K562 (cell line): ENCODE results near the gene IQCK. TPM values are rescaled to one million over a fixed set of nuclear protein-coding genes. Genes with fewer than 3 reads are reported as not detected.

ENCODE experiments used
- BDP1 ChIP-seq: IDR thresholded peaks from 3 replicates; pipeline ENCODE4 v1.6.1; 2011; ENCODE audit not compliant: insufficient read length, insufficient read depth
- FOXK1 ChIP-seq: sonication (generic); formaldehyde crosslinking; IDR thresholded peaks from 2 replicates; pipeline ENCODE4 v1.8.0; 2022; ENCODE audit warnings: missing genetic modification reagents, mild to moderate bottlenecking, borderline replicate concordance
- HMG20B ChIP-seq: fragments of 250-450 bp; sonication (Bioruptor Pico); IDR thresholded peaks from 2 replicates; pipeline ENCODE4 v1.5.0; 2021; ENCODE audit warnings: mild to moderate bottlenecking
- KDM1A ChIP-seq, 2 experiments: fragments of 450-650 bp; IDR thresholded peaks; 2 replicates each; pipeline ENCODE4 v1.6.1; 2016; ENCODE audit warnings: mild to moderate bottlenecking in 2 of 2
- KDM4B ChIP-seq, 2 experiments: fragments of 450-650 bp in 1 of 2; sonication (generic) in 1 of 2; IDR thresholded peaks; 2 replicates each; pipeline ENCODE4 v1.6.1; 2016 to 2017; ENCODE audit warnings: borderline replicate concordance in 2 of 2, antibody characterized with exemption in 1 of 2, low read depth in 1 of 2, mild to moderate bottlenecking in 1 of 2
- MIER1 ChIP-seq: fragments of 450-650 bp; IDR thresholded peaks from 2 replicates; pipeline ENCODE4 v1.6.1; 2016; ENCODE audit warnings: antibody characterized with exemption, mild to moderate bottlenecking, low read depth
- MTA3 ChIP-seq: fragments of 450-650 bp; formaldehyde crosslinking; IDR thresholded peaks from 2 replicates; pipeline ENCODE4 v1.6.1; 2017; ENCODE audit warnings: mild to moderate bottlenecking, borderline replicate concordance
- MYNN ChIP-seq, 2 experiments: sonication (generic); formaldehyde crosslinking in 1 of 2; IDR thresholded peaks; 2 replicates each; pipeline versions ENCODE4 v1.5.0 to v1.6.1; 2016 to 2020; ENCODE audit warnings: antibody characterized with exemption in 1 of 2, missing genetic modification reagents in 1 of 2
- NFRKB ChIP-seq: fragments of 450-650 bp; IDR thresholded peaks from 2 replicates; pipeline ENCODE4 v1.6.1; 2016; ENCODE audit warnings: low read depth
- NONO ChIP-seq, 2 experiments: fragments of 200-400 bp in 1 of 2; fragments of 450-650 bp in 1 of 2; formaldehyde crosslinking in 1 of 2; IDR thresholded peaks; 2 replicates each; pipeline ENCODE4 v1.6.1; 2017; ENCODE audit warnings: low read depth in 2 of 2, mild to moderate bottlenecking in 2 of 2, moderate library complexity in 2 of 2, low read length in 1 of 2
- PHF8 ChIP-seq: fragments of 200-600 bp; sonication (generic); IDR thresholded peaks from 2 replicates; pipeline ENCODE4 v1.6.1; 2012; ENCODE audit warnings: mixed run types, mild to moderate bottlenecking, inconsistent platforms, low read length, moderate library complexity, borderline replicate concordance
- RBM39 ChIP-seq: fragments of 200-400 bp; formaldehyde crosslinking; optimal IDR thresholded peaks from 2 replicates; pipeline ENCODE3; 2018; ENCODE audit warnings: low read depth, low read length
- SETDB1 ChIP-seq: IDR thresholded peaks from one replicate; pipeline ENCODE4 v1.6.1; 2012; ENCODE audit warnings: low read length, control low read depth, inconsistent platforms
- SIN3A ChIP-seq, 2 experiments: fragments of 150-350 bp in 1 of 2; IDR thresholded peaks; 2 replicates each; pipeline ENCODE4 v1.6.1; 2011 to 2016; ENCODE audit warnings: borderline replicate concordance in 2 of 2, low read depth in 2 of 2, low read length in 2 of 2, mild to moderate bottlenecking in 2 of 2, moderate library complexity in 2 of 2; ENCODE audit not compliant: control insufficient read depth in 1 of 2
- SP1 ChIP-seq: sonication (generic); formaldehyde crosslinking; IDR thresholded peaks from 2 replicates; pipeline ENCODE4 v1.8.1; 2022; ENCODE audit warnings: mild to moderate bottlenecking, missing genetic modification reagents
- TRIM28 ChIP-seq: fragments of 450-650 bp; IDR thresholded peaks from 2 replicates; pipeline ENCODE4 v1.6.1; 2017
- ZNF24 ChIP-seq: fragments of 450-650 bp; IDR thresholded peaks from 2 replicates; pipeline ENCODE4 v1.6.1; 2016
- ZNF282 ChIP-seq: sonication (generic); formaldehyde crosslinking; IDR thresholded peaks from 2 replicates; pipeline ENCODE4 v1.8.1; 2023; ENCODE audit warnings: missing genetic modification reagents
- ZNF780A ChIP-seq: fragments of 250-450 bp; sonication (Bioruptor Pico); IDR thresholded peaks from 2 replicates; pipeline ENCODE4 v1.5.0; 2021; ENCODE audit warnings: mild to moderate bottlenecking
- polyA plus RNA-seq, 8 experiments: library from polyadenylated mRNA; depleted of rRNA in 4 of 8; stranded (reverse) in 5 of 8; unstranded in 3 of 8; fragments of >200 nt; fragmentation: Nextera tagmentation in 2 of 8; fragmentation: Illumina TruSeq in 1 of 8; extraction: Ambion mirVana in 2 of 8; extraction: Trizol in 1 of 8; gene quantifications; 2 replicates each; pipeline versions ENCODE4 v1.2.1 to v1.2.3, GENCODE V29; 2011 to 2014; ENCODE audit warnings: inconsistent platforms in 1 of 8, missing spikeins in 1 of 8
- total RNA-seq, 7 experiments: library from RNA; depleted of rRNA in 6 of 7; stranded (reverse); fragments of >200 nt in 6 of 7; fragmentation: Illumina TruSeq in 2 of 7; extraction: Trizol in 2 of 7; gene quantifications; 2 replicates each; pipeline versions ENCODE4 v1.2.1 to v1.2.3, GENCODE V29; 2011 to 2021; ENCODE audit warnings: low replicate concordance in 1 of 7
- TF ChIP-seq, protein P1 (sequence below): fragments of 250-450 bp; sonication (Bioruptor Pico); IDR thresholded peaks from 2 replicates; pipeline ENCODE4 v1.4.0; 2020; ENCODE audit warnings: mild to moderate bottlenecking, moderate library complexity
- TF ChIP-seq, protein P2 (sequence below): fragments of 250-450 bp; sonication (Bioruptor Pico); IDR thresholded peaks from 2 replicates; pipeline ENCODE4 v1.4.0; 2020; ENCODE audit warnings: borderline replicate concordance
- TF ChIP-seq, protein P3 (sequence below), 2 experiments: IDR thresholded peaks in 1 of 2; conservative IDR thresholded peaks in 1 of 2; 2 replicates each; pipeline ENCODE4 v1.6.1; 2016; ENCODE audit warnings: low read depth in 2 of 2, mild to moderate bottlenecking in 1 of 2, missing compliant biosample characterization in 1 of 2, missing genetic modification characterization in 1 of 2, moderate library complexity in 1 of 2

The IQCK gene
- total and polyA plus RNA-seq, 9 of the 15 experiments (the other 6 are each of a cell fraction or from before 2014, with no cell fraction given) = 5.2 to 12.2 (median 7.3) TPM

DNA sequence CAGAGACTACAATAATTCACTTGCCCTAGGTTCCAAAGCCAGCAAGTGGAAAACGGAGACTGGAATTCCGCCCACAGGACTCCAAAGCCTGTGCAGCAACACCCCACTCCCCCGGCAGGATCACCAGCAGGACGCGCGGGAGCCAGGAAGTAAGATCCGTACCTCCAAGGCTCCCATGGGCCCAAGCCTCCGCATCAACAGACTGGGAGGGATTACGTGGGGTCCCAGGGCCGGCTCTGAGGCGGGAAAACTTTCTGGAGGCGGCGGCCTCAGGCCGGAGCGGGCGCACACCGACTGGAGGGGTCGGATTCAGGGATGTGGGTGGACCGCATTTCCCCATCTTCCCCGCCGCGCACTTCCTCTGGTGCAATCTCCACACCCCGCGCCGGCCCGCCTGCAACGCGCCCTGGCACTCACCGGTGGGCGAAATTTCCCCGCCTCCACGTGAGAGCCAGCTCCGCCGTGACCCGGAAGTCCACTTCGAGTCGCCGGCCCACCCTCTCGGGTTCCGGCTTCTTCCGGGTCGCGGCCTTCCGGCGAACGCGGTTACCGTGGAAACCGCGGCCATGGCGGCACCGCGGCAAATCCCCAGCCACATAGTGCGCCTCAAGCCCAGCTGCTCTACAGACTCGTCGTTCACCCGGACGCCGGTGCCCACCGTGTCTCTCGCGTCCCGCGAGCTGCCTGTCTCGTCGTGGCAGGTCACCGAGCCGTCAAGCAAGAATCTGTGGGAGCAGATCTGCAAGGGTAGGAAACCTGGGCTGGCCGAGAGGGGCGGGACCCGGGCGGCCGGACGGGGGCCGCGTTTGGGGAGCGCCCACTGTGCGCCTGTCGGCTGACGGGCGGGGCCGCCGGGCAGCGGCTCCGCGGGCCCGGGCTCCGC, at the start of gene IQCK, which contains the start of gene KNOP1 (continued):
- TF ChIP-seq, protein P1, sequence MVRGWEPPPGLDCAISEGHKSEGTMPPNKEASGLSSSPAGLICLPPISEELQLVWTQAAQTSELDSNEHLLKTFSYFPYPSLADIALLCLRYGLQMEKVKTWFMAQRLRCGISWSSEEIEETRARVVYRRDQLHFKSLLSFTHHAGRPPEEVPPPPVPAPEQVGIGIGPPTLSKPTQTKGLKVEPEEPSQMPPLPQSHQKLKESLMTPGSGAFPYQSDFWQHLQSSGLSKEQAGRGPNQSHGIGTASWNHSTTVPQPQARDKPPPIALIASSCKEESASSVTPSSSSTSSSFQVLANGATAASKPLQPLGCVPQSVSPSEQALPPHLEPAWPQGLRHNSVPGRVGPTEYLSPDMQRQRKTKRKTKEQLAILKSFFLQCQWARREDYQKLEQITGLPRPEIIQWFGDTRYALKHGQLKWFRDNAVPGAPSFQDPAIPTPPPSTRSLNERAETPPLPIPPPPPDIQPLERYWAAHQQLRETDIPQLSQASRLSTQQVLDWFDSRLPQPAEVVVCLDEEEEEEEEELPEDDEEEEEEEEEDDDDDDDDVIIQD (CRISPR knock-in tag) = no peak
- TF ChIP-seq ZNF780A (CRISPR knock-in tag) (no peak), SETDB1 (no peak), KDM1A (IDR thresholded peaks at IDR 0.05) (no peak), BDP1 (no peak), MIER1 (no peak), KDM4B (IDR thresholded peaks at IDR 0.05; ENCODE audit: borderline replicate concordance in 2 of 2, low read depth in 1 of 2) (peak in 1 of 2 experiments; percentile 96; a peak in 2 of 4 replicates), PHF8 (peak; percentile 84; the same call in 1 of the 2 replicates), ZNF282 (CRISPR knock-in tag) (peak; percentile 73; the same call in 1 of the 2 replicates), ZNF24 (no peak), MYNN (IDR thresholded peaks at IDR 0.05) (no peak), MYNN (CRISPR knock-in tag; IDR thresholded peaks at IDR 0.05) (no peak), HMG20B (CRISPR knock-in tag) (no peak), FOXK1 (CRISPR knock-in tag) (no peak), MTA3 (peak; percentile 45; the same call in 1 of the 2 replicates), NFRKB (peak; percentile 21; the same call in 1 of the 2 replicates), NONO (IDR thresholded peaks at IDR 0.05; ENCODE audit: low read depth in 2 of 2, low read length in 1 of 2) (0 out of 4 replicates have a peak, but pooled peaks of 1 of the 2 experiments have one; percentile 62), TRIM28 (no peak), SP1 (CRISPR knock-in tag) (peak; percentile 65; the same call in 1 of the 2 replicates), SIN3A (IDR thresholded peaks at IDR 0.05; ENCODE audit: borderline replicate concordance in 2 of 2, control insufficient read depth in 1 of 2, low read depth in 2 of 2, low read length in 2 of 2) (peak; percentile 96 to 97), RBM39 (no peak)
- TF ChIP-seq, protein P2, sequence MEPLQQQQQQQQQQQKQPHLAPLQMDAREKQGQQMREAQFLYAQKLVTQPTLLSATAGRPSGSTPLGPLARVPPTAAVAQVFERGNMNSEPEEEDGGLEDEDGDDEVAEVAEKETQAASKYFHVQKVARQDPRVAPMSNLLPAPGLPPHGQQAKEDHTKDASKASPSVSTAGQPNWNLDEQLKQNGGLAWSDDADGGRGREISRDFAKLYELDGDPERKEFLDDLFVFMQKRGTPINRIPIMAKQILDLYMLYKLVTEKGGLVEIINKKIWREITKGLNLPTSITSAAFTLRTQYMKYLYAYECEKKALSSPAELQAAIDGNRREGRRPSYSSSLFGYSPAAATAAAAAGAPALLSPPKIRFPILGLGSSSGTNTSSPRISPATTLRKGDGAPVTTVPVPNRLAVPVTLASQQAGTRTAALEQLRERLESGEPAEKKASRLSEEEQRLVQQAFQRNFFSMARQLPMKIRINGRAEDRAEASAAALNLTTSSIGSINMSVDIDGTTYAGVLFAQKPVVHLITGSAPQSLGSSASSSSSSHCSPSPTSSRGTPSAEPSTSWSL (CRISPR knock-in tag) = no peak
- TF ChIP-seq, protein P3, sequence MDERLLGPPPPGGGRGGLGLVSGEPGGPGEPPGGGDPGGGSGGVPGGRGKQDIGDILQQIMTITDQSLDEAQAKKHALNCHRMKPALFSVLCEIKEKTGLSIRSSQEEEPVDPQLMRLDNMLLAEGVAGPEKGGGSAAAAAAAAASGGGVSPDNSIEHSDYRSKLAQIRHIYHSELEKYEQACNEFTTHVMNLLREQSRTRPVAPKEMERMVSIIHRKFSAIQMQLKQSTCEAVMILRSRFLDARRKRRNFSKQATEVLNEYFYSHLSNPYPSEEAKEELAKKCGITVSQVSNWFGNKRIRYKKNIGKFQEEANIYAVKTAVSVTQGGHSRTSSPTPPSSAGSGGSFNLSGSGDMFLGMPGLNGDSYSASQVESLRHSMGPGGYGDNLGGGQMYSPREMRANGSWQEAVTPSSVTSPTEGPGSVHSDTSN (CRISPR knock-in tag; IDR thresholded peaks at IDR 0.05; ENCODE audit: low read depth) = no peak
- TF ChIP-seq, protein P3 (tag; conservative IDR thresholded peaks at IDR 0.05; ENCODE audit: low read depth) = no peak
